Lower leg skin (tissue), 4 donors: ENCODE data around the gene TMEM256. TPM values are rescaled to one million over a fixed set of nuclear protein-coding genes. Genes with fewer than 3 reads are reported as not detected.
A peak's percentile ranks its signal among the peaks of the same experiment; 100 is the strongest.

Source experiments
- DNase-seq, 2 donors: peaks; one replicate each; pipeline ENCODE4 v3.0.0-alpha.2; 2019; ENCODE audit warnings: low spot score in 2 of 2
- H3K4me3 ChIP-seq: fragments of 200-600 bp; sonication (generic); 2 replicates; pipeline ENCODE4 v1.5.1; 2017; ENCODE audit warnings: mild to moderate bottlenecking, low read depth; ENCODE audit not compliant: poor library complexity, severe bottlenecking
- POLR2A ChIP-seq, 2 donors: fragments of 450-650 bp; IDR thresholded peaks; one replicate each; pipeline ENCODE4 v1.6.1; 2016 to 2017; ENCODE audit warnings: antibody characterized with exemption in 2 of 2, mild to moderate bottlenecking in 1 of 2, moderate library complexity in 1 of 2
- WGBS, 2 donors: methylation state at CpG; one replicate each; pipeline ENCODE4 v1.1.5; 2018; 5-methylcytosine and 5-hydroxymethylcytosine counted together
- intact Hi-C: fragments of 100-400 bp; cut with DNase I; formaldehyde crosslinking; loops from one replicate; pipeline ENCODE4 v1.15.0; 2023; ENCODE audit warnings: low total_unique reads
- total RNA-seq, 4 donors: library from RNA; depleted of rRNA; stranded (reverse); fragments of >200 nt; gene quantifications; one replicate each; pipeline ENCODE4 v1.1.0, GENCODE V29; 2016
- TF ChIP-seq, protein P1 (sequence below), 3 donors: fragments of 450-650 bp; IDR thresholded peaks; one replicate each; pipeline ENCODE4 v1.5.1; 2016; ENCODE audit warnings: antibody characterized with exemption in 3 of 3, mild to moderate bottlenecking in 3 of 3, moderate library complexity in 2 of 3

Gene TMEM256
- total RNA-seq, 4 donors from 2014 or later: 56.1 to 90.8 (median 65.5) TPM

DNA sequence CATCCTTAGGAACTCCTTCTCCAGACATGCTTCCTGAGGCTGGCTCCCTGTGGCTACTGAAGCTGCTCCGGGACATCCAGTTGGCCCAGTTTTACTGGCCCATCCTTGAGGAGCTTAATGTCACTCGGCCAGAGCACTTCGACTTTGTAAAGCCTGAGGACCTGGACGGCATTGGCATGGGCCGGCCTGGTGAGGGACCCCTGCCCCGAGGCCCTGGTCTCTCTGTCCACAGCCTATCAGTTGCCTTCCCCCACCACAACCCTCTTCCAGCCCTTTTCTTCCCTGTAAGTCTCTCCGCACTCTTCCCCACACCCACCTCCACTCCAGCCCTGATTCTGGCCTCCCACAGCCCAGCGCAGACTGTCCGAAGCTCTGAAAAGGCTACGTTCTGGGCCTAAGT is 21.0 kb downstream of the TMEM256 start:
- intact Hi-C loops: no loop called here
- WGBS, 2 donors: 83% methylated on average over 10 of the region's 10 CpGs
- no peak for DNase-seq
- no peak for TF ChIP-seq POLR2A (IDR thresholded peaks at IDR 0.05)
- TF ChIP-seq, protein P1, sequence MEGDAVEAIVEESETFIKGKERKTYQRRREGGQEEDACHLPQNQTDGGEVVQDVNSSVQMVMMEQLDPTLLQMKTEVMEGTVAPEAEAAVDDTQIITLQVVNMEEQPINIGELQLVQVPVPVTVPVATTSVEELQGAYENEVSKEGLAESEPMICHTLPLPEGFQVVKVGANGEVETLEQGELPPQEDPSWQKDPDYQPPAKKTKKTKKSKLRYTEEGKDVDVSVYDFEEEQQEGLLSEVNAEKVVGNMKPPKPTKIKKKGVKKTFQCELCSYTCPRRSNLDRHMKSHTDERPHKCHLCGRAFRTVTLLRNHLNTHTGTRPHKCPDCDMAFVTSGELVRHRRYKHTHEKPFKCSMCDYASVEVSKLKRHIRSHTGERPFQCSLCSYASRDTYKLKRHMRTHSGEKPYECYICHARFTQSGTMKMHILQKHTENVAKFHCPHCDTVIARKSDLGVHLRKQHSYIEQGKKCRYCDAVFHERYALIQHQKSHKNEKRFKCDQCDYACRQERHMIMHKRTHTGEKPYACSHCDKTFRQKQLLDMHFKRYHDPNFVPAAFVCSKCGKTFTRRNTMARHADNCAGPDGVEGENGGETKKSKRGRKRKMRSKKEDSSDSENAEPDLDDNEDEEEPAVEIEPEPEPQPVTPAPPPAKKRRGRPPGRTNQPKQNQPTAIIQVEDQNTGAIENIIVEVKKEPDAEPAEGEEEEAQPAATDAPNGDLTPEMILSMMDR (IDR thresholded peaks at IDR 0.05): no peak
- no peak overlapping the region for H3K4me3 ChIP-seq

DNA sequence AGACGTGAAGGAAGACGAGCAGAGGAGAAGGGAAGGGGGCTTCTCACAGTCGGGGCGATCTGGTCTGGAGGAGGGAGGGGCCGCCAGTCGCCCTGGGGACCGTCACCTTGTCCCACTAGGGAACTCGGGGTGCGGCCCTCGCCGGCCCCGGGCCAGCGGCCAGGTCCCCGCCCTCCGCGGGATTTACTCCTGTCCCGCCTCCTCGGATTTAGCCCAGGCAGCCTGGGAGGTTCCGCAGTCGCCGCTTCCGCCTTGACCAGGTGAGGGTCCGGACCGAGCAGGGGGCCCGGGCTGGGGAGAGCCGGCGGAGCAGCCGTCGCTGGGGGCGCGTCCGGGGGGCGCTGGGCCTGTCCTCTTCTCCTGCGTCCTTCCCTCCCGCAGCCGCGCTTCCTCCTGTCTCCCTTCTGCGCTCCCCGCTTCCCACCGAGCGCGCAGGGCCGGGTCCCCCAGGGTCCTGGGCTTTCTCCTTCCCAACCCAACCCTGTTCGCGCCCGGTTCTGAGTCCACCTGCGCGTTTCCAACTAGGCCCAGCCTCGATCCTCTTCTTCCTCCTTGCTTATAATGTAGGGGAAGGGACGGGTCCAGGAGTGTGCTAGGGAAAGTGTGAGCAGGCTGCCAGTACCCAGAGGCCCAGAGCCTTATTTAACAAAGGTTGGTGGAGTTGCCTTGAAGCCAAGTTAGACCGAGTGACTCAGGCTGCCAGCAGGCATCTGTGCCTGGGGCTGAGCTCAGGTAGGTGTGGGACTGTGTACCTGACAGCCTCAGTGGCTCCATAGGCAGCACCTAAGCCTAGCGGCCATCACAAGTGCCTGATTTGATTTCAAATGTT is 22.8 kb downstream of the TMEM256 start, which contains the start of gene TNK1:
Gene TNK1, plus strand, starts transcription at position 235 of the 829 bp plus-strand sequence. CDS start 1,838 bp downstream, outside the sequence.
- TF ChIP-seq, protein P1 (IDR thresholded peaks at IDR 0.05): no peak
- no peak for TF ChIP-seq POLR2A (IDR thresholded peaks at IDR 0.05)
- WGBS, 2 donors: 4 to 7% methylated on average over 36 to 48 of the region's 52 CpGs
- H3K4me3 ChIP-seq: peak within 1 kb of the TSS; percentile 29
- intact Hi-C loops: no loop called here
- DNase-seq: peak; percentile 48 to 95

DNA sequence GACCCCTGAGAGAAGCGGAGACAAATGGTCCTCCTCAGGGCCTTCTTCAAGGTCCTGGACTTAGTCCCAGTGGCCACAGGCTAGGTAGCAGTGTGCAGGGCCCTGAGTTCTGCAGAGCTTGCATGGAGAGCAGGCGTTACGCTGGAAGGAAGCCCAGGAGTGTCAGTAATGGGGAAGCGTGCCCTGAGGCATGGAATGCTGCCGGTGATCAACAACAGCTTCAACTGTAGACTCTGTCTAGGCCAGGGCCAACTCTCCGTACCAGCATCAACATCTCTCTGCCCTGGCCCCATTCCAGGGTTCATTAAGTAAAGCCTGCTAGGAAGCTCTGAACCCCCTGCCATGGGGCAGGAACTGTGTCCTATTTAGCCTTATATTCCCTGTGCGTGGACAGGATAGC is 23.6 kb downstream of the TMEM256 start:
- H3K4me3 ChIP-seq: peak overlapping the region; percentile 29
- peak; percentile 60 to 92 for DNase-seq
- intact Hi-C loops: no loop called here
- TF ChIP-seq, protein P1 (IDR thresholded peaks at IDR 0.05): no peak
- no peak for TF ChIP-seq POLR2A (IDR thresholded peaks at IDR 0.05)
- 21 to 38% methylated on average over 3 to 7 of the region's 7 CpGs for WGBS, 2 donors

DNA sequence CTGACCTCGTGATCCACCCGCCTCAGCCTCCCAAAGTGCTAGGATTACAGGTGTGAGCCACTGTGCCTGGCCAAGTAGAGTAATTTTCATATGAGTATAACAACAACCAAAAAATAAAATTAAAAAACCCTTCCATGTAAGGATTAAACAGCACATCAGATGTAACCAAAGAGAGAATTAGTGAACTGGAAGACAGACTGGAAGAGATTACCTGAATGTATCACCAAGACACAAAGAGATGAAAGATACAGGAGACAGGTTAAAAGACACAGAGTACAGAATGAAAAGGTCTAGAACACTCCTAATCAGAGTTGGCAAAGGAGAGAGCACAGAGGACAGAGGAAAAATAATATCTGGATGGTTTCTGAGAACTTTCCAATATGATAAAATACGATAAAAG is 24.8 kb downstream of the TMEM256 start:
- intact Hi-C loops: no loop called here
- no peak overlapping the region for H3K4me3 ChIP-seq
- no peak for DNase-seq
- 96 to 99% methylated on average over 3 of the region's 3 CpGs for WGBS, 2 donors
- TF ChIP-seq, protein P1 (IDR thresholded peaks at IDR 0.05): no peak
- no peak for TF ChIP-seq POLR2A (IDR thresholded peaks at IDR 0.05)

DNA sequence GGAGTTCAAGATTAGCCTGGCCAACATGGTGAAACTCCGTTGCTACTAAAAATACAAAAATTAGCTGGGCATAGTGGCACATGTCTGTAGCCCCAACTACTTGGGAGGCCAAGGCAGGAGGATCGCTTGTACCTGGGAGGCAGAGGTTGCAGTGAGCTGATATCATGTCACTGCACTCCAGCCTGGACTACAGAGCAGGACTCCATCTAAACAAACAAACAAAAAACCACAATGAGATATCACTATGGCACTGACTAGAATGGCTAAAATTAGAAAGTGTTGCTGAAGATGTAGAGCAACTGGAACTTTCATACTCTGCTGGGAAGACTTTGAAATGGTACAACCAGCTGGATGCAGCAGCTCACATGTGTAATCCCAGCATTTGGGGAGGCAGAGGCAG is 29.5 kb downstream of the TMEM256 start:
- WGBS, 2 donors: 89 to 94% methylated on average over 2 of the region's 2 CpGs
- intact Hi-C loops: no loop called here
- DNase-seq: no peak
- TF ChIP-seq, protein P1 (IDR thresholded peaks at IDR 0.05): no peak
- no peak for TF ChIP-seq POLR2A (IDR thresholded peaks at IDR 0.05)
- H3K4me3 ChIP-seq: no peak overlapping the region
